ENCODE measurements around the gene TBC1D3B.
"Not testable (repeated sequence)": the region's sequence is repeated elsewhere in the genome, so short reads cannot be mapped to it uniquely, and the experiment has no call there.

DNA sequence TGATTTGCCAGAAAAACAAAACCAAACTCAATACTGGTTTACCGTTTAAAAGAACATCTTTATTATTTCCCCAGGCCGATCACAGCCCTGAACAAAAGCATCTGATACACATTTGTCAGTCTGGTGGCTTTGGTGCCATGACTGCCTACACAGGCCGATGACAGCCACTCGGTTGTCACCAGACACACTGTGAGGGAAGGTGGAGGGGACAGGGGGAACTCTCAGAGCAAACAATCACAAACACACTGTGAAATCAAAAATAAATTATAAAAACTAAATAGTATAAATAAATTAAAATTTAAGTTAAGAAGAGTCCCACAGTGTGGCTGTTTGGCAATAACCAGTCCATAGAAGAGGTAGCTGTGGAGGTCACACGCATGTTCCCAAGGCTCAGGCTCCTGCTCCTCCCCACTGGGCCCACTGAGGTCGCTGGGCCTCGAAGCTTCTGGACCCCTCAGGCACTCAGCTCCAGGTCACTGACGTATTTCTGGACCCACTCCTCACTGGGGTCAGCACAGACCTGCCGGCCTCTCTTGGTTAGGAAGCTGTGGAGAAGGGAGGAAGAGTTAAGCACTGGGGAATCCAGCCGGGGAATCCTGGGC is 18.5 kb upstream of the TBC1D3B start:
- TF ChIP-seq, protein P1, sequence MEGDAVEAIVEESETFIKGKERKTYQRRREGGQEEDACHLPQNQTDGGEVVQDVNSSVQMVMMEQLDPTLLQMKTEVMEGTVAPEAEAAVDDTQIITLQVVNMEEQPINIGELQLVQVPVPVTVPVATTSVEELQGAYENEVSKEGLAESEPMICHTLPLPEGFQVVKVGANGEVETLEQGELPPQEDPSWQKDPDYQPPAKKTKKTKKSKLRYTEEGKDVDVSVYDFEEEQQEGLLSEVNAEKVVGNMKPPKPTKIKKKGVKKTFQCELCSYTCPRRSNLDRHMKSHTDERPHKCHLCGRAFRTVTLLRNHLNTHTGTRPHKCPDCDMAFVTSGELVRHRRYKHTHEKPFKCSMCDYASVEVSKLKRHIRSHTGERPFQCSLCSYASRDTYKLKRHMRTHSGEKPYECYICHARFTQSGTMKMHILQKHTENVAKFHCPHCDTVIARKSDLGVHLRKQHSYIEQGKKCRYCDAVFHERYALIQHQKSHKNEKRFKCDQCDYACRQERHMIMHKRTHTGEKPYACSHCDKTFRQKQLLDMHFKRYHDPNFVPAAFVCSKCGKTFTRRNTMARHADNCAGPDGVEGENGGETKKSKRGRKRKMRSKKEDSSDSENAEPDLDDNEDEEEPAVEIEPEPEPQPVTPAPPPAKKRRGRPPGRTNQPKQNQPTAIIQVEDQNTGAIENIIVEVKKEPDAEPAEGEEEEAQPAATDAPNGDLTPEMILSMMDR (conservative IDR thresholded peaks at IDR 0.05), result not testable (repeated sequence)
- not testable (repeated sequence) for TF ChIP-seq ZFX (IDR thresholded peaks at IDR 0.05)

All from C4-2B (cell line).